Measurements from ENCODE around the gene CDR2. TPM values are rescaled to one million over a fixed set of nuclear protein-coding genes. Genes with fewer than 3 reads are reported as not detected.

Gene CDR2
- total and polyA plus RNA-seq, 9 of the 15 experiments (the other 6 are each of a cell fraction or from before 2014, with no cell fraction given) = 4.6 to 30.3 (median 19.9) TPM

DNA sequence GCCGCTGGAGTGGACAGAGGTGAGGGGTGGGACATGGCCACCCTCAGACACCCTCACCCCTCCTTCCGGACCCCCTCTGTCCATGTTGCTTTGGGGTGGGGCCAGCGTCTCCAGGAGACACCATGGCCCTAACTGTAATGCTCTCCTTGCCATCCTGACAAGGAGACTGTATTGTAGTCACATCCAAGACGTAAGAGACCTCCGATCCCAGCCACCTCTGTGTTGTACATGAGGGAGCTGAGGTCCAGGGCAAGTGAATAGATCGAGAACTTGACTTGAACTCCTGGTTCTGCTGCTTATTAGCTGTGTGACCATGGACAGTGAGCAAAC, 47.0 kb downstream of the CDR2 start:
- ATAC-seq (no peak), FAIRE-seq (no peak), DNase-seq (ENCODE audit: extremely low read depth in 1 of 4, low spot score in 3 of 4) (no peak)
- Histone ChIP-seq H3K4me1 (replicated peaks in 1 of 2; ENCODE audit: control insufficient read depth in 2 of 2, insufficient read depth in 2 of 2, low read length in 2 of 2) (peaks cover 0 to 4% of the 10 kb centered on the region in 2 experiments; a peak in 1 of 5 replicates), H2AFZ (ENCODE audit: low read depth, low read length) (no peak overlapping the region), H3K9me3 (replicated peaks; ENCODE audit: control insufficient read depth, insufficient read depth, low read depth, low read length) (no peaks in the 10 kb centered on the region), H3K9ac (ENCODE audit: insufficient read depth in 1 of 2, low read depth in 2 of 2, low read length in 2 of 2) (no peak overlapping the region), H3K4me2 (ENCODE audit: insufficient read depth, low read length) (no peak overlapping the region), H3K9me1 (ENCODE audit: control insufficient read depth, insufficient read depth, low read length) (no peaks in the 10 kb centered on the region), H3K4me3 (no peak overlapping the region), H4K20me1 (replicated peaks; ENCODE audit: control insufficient read depth, insufficient read depth, low read length) (peaks cover 6% of the 10 kb centered on the region; the same call in 1 of the 2 replicates), H3K27ac (ENCODE audit: extremely low read depth, low read depth, low read length) (no peak overlapping the region), H3K27me3 (ENCODE audit: control insufficient read depth in 2 of 2, insufficient read depth in 2 of 2, low read length in 2 of 2) (no peaks in the 10 kb centered on the region), H3K36me3 (ENCODE audit: control insufficient read depth, insufficient read depth, low read length) (peaks cover 98% of the 10 kb centered on the region), H3K79me2 (ENCODE audit: control insufficient read depth, insufficient read depth, low read length) (peaks cover 2% of the 10 kb centered on the region; the same call in 1 of the 3 replicates)
- POLR2A ChIA-PET = interaction anchor here (0.7 to 0.8 kb wide), 2 partner anchors 20 to 25 kb away, joined by 3 read pairs; no protein-coding TSS in a partner anchor
- CTCF ChIA-PET (ENCODE audit: low intra/inter-chr PET ratio) = no interaction called here
- no TSS peak for BruUV-seq (replicated peaks)
- no peak for TF ChIP-seq ZNF23 (CRISPR knock-in tag; IDR thresholded peaks at IDR 0.05)
- no peak for TF ChIP-seq ELF4 (CRISPR knock-in tag; IDR thresholded peaks at IDR 0.05)
- TF ChIP-seq, protein P1, sequence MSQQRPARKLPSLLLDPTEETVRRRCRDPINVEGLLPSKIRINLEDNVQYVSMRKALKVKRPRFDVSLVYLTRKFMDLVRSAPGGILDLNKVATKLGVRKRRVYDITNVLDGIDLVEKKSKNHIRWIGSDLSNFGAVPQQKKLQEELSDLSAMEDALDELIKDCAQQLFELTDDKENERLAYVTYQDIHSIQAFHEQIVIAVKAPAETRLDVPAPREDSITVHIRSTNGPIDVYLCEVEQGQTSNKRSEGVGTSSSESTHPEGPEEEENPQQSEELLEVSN (IDR thresholded peaks at IDR 0.05; ENCODE audit: borderline replicate concordance in 1 of 2, extremely low read depth in 1 of 2, insufficient read depth in 1 of 2, insufficient read length in 1 of 2, low read depth in 1 of 2, low read length in 1 of 2, poor library complexity in 1 of 2, severe bottlenecking in 1 of 2) = no peak
- TF ChIP-seq LCOR (CRISPR knock-in tag; IDR thresholded peaks at IDR 0.05) = no peak
- no peak for TF ChIP-seq LEF1 (IDR thresholded peaks at IDR 0.05)
- TF ChIP-seq BRCA1 (IDR thresholded peaks at IDR 0.05) = no peak
- no peak for TF ChIP-seq BRCA1 (CRISPR knock-in tag; IDR thresholded peaks at IDR 0.05)
- TF ChIP-seq, protein P2, sequence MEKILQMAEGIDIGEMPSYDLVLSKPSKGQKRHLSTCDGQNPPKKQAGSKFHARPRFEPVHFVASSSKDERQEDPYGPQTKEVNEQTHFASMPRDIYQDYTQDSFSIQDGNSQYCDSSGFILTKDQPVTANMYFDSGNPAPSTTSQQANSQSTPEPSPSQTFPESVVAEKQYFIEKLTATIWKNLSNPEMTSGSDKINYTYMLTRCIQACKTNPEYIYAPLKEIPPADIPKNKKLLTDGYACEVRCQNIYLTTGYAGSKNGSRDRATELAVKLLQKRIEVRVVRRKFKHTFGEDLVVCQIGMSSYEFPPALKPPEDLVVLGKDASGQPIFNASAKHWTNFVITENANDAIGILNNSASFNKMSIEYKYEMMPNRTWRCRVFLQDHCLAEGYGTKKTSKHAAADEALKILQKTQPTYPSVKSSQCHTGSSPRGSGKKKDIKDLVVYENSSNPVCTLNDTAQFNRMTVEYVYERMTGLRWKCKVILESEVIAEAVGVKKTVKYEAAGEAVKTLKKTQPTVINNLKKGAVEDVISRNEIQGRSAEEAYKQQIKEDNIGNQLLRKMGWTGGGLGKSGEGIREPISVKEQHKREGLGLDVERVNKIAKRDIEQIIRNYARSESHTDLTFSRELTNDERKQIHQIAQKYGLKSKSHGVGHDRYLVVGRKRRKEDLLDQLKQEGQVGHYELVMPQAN (IDR thresholded peaks at IDR 0.05; ENCODE audit: borderline replicate concordance) = no peak
- TF ChIP-seq FOXA3 (CRISPR knock-in tag; conservative IDR thresholded peaks at IDR 0.05 in 1 of 2, IDR thresholded peaks at IDR 0.05 in 1 of 2) = no peak
- no peak for TF ChIP-seq RBM14 (IDR thresholded peaks at IDR 0.05; ENCODE audit: borderline replicate concordance, insufficient read depth, low read depth, low read length)
- TF ChIP-seq SMARCB1 (IDR thresholded peaks at IDR 0.05; ENCODE audit: insufficient read length, low read depth) = no peak
- in situ Hi-C loops (cut with MboI) = no loop called here
- intact Hi-C loops (cut with micrococcal nuclease) = loop anchor here (10.0 kb wide), 1 partner anchor 1143 kb away; no protein-coding TSS in a partner anchor
- WGBS (ENCODE audit: insufficient coverage, low coverage, missing lambda C conversion rate) = 96% methylated on average over 6 of the region's 6 CpGs
